ENCODE measurements around the gene MTHFD2L. TPM values are rescaled to one million over a fixed set of nuclear protein-coding genes. Genes with fewer than 3 reads are reported as not detected.

MTHFD2L gene
- total and polyA plus RNA-seq, 8 donors = 4.9 to 11.4 (median 6.8) TPM

DNA sequence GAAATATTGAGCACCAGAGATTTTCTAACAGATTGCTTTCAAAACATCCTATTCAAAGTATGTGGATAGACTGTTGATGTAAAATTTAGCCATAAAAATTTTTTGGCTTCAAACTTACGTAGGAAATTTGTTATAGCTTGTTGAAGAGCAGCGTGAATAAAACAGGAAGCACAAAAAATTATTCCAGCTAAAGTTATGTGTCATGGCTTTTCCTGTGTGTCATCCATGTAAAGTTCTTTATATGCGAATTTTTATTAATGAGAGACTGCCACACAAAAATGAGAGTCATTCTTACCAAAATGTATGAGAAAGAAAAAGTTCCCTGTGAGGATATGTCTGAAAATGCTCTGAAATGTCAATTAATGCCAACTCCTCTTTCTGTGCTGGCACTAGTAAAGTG is 169.8 kb downstream of the MTHFD2L start:
- Histone ChIP-seq H3K4me1 (no peaks in the 10 kb centered on the region), H3K27me3 (no peaks in the 10 kb centered on the region), H3K36me3 (no peaks in the 10 kb centered on the region), H3K9me3 (no peaks in the 10 kb centered on the region), H3K4me3 (no peak overlapping the region), H3K27ac (no peak overlapping the region)
- intact Hi-C loops (cut with DNase I) = no loop called here
- TF ChIP-seq, protein P1, sequence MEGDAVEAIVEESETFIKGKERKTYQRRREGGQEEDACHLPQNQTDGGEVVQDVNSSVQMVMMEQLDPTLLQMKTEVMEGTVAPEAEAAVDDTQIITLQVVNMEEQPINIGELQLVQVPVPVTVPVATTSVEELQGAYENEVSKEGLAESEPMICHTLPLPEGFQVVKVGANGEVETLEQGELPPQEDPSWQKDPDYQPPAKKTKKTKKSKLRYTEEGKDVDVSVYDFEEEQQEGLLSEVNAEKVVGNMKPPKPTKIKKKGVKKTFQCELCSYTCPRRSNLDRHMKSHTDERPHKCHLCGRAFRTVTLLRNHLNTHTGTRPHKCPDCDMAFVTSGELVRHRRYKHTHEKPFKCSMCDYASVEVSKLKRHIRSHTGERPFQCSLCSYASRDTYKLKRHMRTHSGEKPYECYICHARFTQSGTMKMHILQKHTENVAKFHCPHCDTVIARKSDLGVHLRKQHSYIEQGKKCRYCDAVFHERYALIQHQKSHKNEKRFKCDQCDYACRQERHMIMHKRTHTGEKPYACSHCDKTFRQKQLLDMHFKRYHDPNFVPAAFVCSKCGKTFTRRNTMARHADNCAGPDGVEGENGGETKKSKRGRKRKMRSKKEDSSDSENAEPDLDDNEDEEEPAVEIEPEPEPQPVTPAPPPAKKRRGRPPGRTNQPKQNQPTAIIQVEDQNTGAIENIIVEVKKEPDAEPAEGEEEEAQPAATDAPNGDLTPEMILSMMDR (IDR thresholded peaks at IDR 0.05) = no peak
- FAIRE-seq (no peak), DNase-seq (no peak), ATAC-seq (no peak)
- 73 to 75% methylated on average over 3 of the region's 3 CpGs for WGBS, 2 donors

DNA sequence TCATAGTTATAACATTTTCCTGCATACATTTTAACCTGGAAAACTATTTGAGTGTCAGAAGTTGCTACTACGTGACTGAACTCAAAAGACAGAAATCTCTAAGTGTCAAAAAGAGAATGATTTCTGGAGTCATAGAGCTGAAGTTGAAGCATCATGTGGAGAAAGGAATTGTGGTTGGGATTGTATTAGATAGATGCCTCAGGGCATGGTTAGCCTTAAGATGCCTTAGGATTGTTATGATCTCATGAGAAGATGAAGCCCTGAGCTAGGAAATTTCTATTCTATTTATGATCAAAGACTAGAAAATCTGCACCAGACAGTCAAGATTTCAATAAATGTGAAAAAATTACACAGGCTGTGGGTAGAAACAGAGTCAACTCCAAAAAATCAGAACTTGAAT is 170.6 kb downstream of the MTHFD2L start:
- WGBS, 2 donors = 78 to 89% methylated on average over 1 of the region's 1 CpG
- H3K4me1 ChIP-seq = no peaks in the 10 kb centered on the region
- FAIRE-seq (no peak), ATAC-seq (no peak), DNase-seq (no peak)
- TF ChIP-seq, protein P1 (IDR thresholded peaks at IDR 0.05) = no peak
- intact Hi-C loops (cut with DNase I) = no loop called here
- no peaks in the 10 kb centered on the region for H3K9me3 ChIP-seq
- H3K27me3 ChIP-seq = no peaks in the 10 kb centered on the region
- H3K36me3 ChIP-seq = no peaks in the 10 kb centered on the region
- no peak overlapping the region for H3K4me3 ChIP-seq
- no peak overlapping the region for H3K27ac ChIP-seq

DNA sequence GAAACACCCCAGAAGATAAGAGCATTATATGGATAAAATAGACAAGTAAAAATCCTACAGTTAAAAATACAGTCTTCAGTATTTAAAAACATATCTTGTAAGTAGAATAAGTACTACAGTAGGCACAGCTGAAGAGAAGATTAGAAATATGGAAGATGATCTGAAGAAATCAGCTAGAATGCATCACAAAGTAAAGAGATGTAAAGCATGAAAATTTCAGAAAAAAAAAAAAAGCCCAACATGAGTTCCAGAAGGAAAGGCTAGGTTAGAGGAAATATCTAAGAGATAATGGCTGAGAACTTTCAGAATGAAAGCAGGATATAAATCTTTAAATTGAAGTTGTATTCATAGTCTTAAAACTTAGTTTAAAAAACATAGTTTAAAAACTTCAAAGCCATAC is 171.4 kb downstream of the MTHFD2L start:
- TF ChIP-seq, protein P1 (IDR thresholded peaks at IDR 0.05) = no peak
- intact Hi-C loops (cut with DNase I) = no loop called here
- no peak for ATAC-seq
- Histone ChIP-seq H3K27ac (no peak overlapping the region), H3K27me3 (no peaks in the 10 kb centered on the region), H3K4me1 (no peaks in the 10 kb centered on the region), H3K36me3 (no peaks in the 10 kb centered on the region), H3K9me3 (no peaks in the 10 kb centered on the region), H3K4me3 (no peak overlapping the region)
- no peak for FAIRE-seq
- no peak for DNase-seq

DNA sequence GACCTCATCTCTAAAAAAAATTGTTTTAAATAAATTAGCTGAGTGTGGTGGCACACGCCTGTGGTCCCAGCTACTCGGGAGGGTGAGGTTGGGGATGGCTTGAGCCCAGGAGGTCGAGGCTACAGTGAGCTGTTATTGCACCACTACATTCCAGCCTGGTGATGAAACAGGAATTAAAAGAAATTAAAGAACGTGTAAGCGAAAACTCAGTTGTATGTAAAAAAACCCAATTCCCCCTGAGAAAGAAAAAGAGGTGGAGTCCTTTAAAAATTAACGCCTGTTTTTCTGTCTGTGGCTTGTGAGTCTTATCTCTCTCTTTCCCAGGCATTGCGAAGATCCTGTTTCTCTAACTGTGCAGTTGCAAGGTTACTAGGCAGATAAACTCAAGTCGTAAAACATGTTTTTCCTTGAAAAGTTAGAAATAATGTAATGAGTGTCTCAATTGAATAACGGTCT is 172.4 kb downstream of the MTHFD2L start:
- WGBS, 2 donors = 55 to 58% methylated on average over 9 of the region's 9 CpGs

DNA sequence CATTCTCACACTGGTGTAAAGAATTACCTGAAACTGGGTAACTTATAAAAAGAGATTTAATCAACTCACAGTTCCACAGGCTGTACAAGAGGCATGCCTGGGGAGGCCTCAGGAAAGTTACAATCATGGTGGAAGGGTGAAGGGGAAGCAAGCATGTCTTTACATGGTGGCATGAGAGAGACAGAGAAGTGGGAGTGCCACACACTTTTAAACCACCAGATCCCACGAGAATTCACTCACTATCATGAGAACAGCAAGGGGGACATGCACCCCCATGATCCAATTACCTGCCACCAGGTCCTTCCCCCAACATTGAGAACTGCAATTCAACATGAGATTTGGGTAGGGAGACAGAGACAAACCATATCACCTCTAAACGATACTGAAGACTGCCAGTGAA is 173.3 kb downstream of the MTHFD2L start:
- FAIRE-seq (no peak), DNase-seq (no peak), ATAC-seq (no peak)
- no peaks in the 10 kb centered on the region for H3K4me1 ChIP-seq
- no peaks in the 10 kb centered on the region for H3K27me3 ChIP-seq
- H3K4me3 ChIP-seq = no peak overlapping the region
- H3K27ac ChIP-seq = no peak overlapping the region
- WGBS, 2 donors = 63 to 65% methylated on average over 2 of the region's 2 CpGs
- H3K36me3 ChIP-seq = no peaks in the 10 kb centered on the region
- TF ChIP-seq, protein P1 (IDR thresholded peaks at IDR 0.05) = no peak
- H3K9me3 ChIP-seq = no peaks in the 10 kb centered on the region
- intact Hi-C loops (cut with DNase I) = no loop called here

More for the DNA sequence above, 172.4 kb downstream of the MTHFD2L start:
- no peaks in the 10 kb centered on the region for H3K4me1 ChIP-seq
- H3K36me3 ChIP-seq = no peaks in the 10 kb centered on the region
- intact Hi-C loops (cut with DNase I) = no loop called here
- FAIRE-seq = no peak
- H3K27me3 ChIP-seq = no peaks in the 10 kb centered on the region
- DNase-seq = no peak
- H3K27ac ChIP-seq = no peak overlapping the region
- TF ChIP-seq, protein P1 (IDR thresholded peaks at IDR 0.05) = no peak
- H3K4me3 ChIP-seq = no peak overlapping the region
- H3K9me3 ChIP-seq = no peaks in the 10 kb centered on the region
- ATAC-seq = no peak

Data from pancreas (tissue), 10 donors.